Hepatocyte (in vitro differentiated cells): ENCODE data around the gene SMARCB1.

Experiments used
- EZH2phosphoT487 ChIP-seq: fragments of 200-600 bp; sonication (generic); IDR thresholded peaks from one replicate; pipeline ENCODE4 v1.6.1; 2018; ENCODE audit warnings: antibody characterized with exemption, mild to moderate bottlenecking, low read depth, moderate library complexity; ENCODE audit not compliant: unreplicated experiment, severe bottlenecking
- TF ChIP-seq, protein P1 (sequence below): fragments of 200-600 bp; sonication (generic); IDR thresholded peaks from 2 replicates; pipeline ENCODE4 v1.5.1; 2016; ENCODE audit warnings: antibody characterized with exemption, mild to moderate bottlenecking; ENCODE audit not compliant: poor library complexity

- no peak for TF ChIP-seq EZH2phosphoT487
- TF ChIP-seq, protein P1, sequence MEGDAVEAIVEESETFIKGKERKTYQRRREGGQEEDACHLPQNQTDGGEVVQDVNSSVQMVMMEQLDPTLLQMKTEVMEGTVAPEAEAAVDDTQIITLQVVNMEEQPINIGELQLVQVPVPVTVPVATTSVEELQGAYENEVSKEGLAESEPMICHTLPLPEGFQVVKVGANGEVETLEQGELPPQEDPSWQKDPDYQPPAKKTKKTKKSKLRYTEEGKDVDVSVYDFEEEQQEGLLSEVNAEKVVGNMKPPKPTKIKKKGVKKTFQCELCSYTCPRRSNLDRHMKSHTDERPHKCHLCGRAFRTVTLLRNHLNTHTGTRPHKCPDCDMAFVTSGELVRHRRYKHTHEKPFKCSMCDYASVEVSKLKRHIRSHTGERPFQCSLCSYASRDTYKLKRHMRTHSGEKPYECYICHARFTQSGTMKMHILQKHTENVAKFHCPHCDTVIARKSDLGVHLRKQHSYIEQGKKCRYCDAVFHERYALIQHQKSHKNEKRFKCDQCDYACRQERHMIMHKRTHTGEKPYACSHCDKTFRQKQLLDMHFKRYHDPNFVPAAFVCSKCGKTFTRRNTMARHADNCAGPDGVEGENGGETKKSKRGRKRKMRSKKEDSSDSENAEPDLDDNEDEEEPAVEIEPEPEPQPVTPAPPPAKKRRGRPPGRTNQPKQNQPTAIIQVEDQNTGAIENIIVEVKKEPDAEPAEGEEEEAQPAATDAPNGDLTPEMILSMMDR = no peak
Measured at GRCh38 chr22:23812378-23812777, 25.6 kb downstream of the SMARCB1 start.
